Cardiac fibroblast (primary cell): ENCODE results near the gene TBC1D25.

ENCODE experiments used
- DNase-seq, 2 donors: peaks; one replicate each; pipeline versions ENCODE4 v3.0.0 to v3.0.0-alpha.2; 2010; ENCODE audit warnings: low read depth in 2 of 2
- H3K4me3 ChIP-seq, 2 donors: replicated peaks in 1 of 2; 1 replicate in 1 of 2; 2 replicates in 1 of 2; pipeline ENCODE4 v1.5.1; 2011; ENCODE audit warnings: low read depth in 2 of 2, low read length in 2 of 2, mild to moderate bottlenecking in 2 of 2, moderate library complexity in 1 of 2
- TF ChIP-seq, protein P1 (sequence below): IDR thresholded peaks from one replicate; pipeline ENCODE4 v1.5.1; 2011; ENCODE audit warnings: low read depth, mild to moderate bottlenecking, low read length, inconsistent platforms

The TBC1D25 gene

DNA sequence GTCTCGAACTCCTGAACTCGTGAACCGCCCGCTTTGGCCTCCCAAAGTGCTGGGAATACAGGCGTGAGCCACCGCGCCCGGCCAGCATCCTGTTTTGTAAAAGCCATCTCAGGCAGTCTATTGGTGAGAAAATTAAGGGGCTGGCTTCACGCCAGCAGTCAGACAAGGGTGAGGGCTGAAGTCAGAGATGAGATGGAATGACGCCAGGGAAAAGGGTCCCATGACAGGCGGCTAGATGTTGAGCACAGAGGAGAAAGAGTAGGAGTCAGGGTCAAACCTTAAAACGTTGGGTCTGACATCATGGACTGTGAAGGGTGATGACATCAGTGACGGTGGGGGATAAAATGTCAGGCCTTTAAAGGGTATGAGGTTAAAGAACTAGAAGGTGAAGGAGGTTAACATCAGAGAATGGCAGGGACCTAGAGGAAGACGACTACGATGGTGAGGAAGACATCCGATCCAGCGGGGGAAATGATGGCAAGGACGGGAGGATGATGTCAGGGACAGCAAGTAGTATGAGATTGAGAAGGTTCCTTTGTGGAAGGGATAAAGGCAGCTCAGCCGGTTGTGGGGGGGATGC lies 34.3 kb downstream of the TBC1D25 start:
- DNase-seq: peak in 1 of 2 donors; percentile 62
- TF ChIP-seq, protein P1, sequence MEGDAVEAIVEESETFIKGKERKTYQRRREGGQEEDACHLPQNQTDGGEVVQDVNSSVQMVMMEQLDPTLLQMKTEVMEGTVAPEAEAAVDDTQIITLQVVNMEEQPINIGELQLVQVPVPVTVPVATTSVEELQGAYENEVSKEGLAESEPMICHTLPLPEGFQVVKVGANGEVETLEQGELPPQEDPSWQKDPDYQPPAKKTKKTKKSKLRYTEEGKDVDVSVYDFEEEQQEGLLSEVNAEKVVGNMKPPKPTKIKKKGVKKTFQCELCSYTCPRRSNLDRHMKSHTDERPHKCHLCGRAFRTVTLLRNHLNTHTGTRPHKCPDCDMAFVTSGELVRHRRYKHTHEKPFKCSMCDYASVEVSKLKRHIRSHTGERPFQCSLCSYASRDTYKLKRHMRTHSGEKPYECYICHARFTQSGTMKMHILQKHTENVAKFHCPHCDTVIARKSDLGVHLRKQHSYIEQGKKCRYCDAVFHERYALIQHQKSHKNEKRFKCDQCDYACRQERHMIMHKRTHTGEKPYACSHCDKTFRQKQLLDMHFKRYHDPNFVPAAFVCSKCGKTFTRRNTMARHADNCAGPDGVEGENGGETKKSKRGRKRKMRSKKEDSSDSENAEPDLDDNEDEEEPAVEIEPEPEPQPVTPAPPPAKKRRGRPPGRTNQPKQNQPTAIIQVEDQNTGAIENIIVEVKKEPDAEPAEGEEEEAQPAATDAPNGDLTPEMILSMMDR: no peak
- peak overlapping the region; percentile 30 to 41 for H3K4me3 ChIP-seq

DNA sequence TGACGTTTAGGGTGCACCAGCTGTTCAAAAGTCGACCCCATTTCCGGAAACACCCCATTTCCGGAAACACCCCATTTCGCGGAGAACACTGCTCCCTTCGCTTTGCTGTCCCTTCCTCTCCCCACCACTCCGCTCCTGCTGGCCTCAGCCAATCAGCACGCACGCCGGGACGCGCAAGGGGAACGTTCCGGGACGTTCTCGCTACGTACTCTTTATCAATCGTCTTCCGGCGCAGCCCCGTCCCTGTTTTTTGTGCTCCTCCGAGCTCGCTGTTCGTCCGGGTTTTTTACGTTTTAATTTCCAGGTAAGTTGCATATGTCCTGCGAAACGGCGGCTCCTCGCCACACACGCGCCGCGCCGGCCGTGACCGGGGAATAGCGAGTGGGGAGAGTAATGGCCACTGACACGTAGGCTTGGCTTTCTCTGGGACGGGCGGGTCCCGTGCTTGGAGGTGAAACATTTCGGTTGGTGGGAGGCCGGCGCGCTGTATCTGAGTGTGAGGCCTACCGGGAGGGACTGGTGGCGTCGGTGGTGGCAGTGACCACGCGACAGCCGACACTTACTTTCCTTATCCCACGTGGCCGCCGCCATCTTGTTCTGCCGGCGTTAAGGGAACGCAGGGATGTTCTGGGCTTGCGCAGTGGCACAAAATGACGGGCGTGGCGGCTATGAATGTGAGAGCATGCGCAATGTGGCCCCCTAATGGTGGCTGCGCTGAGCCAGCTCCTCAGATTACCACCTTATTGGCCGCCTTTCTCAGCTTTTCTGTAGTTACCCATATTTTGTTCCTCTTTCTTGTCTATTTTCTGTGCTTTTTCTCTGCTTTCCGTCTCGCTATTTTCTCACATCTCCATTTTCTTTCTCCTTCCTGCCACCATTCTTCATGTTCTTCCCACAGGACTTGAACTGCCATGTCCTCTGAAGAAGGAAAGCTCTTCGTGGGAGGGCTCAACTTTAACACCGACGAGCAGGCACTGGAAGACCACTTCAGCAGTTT lies 35.1 kb downstream of the TBC1D25 start, which contains the start of gene RBM3:
Gene RBM3, plus strand, starts transcription at position 215 of the 997 bp plus-strand sequence. Its CDS starts 697 bp downstream, at position 912.
- TF ChIP-seq, protein P1: peak; percentile 40
- DNase-seq: peak; percentile 93 to 96
- H3K4me3 ChIP-seq: peak within 1 kb of the TSS; percentile 74 to 80

DNA sequence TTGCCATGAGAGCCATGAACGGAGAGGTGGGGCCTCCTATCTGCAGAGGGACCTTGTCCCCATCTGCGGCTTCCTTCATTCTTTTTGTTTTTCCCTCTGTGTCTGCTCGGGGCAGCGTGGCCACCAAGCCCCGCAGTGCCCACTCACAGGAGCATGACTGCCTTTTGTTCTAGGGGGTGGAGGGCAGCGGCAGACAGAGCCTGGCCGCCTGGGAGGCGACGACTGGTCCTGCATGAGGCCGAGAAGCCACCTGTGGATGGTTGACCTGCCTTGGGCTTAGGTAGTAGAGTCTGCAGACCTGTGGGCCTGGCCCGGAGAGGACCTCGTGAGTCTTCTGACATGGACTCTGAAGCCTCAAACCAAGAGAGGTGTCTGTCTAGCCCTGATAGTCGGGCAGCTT lies 36.1 kb downstream of the TBC1D25 start:
- DNase-seq: no peak
- H3K4me3 ChIP-seq: peak overlapping the region; percentile 74 to 80
- TF ChIP-seq, protein P1: no peak

DNA sequence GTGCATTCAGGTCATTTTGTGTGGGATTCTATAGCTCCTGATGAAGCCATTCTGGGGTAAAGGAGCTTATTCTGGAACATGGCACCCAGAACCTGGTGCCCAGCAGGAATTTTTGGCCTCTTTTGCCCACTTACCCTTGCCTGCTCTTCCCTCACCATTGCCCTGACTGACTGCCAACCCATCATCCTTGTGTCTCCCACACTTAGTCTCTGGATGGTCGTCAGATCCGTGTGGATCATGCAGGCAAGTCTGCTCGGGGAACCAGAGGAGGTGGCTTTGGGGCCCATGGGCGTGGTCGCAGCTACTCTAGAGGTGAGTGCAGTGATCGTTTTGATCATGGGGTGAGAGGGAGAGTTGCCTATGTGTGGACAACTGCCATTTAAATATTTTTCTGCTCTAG lies 36.6 kb downstream of the TBC1D25 start:
- peak overlapping the region; percentile 74 to 80 for H3K4me3 ChIP-seq
- TF ChIP-seq, protein P1: no peak
- no peak for DNase-seq

DNA sequence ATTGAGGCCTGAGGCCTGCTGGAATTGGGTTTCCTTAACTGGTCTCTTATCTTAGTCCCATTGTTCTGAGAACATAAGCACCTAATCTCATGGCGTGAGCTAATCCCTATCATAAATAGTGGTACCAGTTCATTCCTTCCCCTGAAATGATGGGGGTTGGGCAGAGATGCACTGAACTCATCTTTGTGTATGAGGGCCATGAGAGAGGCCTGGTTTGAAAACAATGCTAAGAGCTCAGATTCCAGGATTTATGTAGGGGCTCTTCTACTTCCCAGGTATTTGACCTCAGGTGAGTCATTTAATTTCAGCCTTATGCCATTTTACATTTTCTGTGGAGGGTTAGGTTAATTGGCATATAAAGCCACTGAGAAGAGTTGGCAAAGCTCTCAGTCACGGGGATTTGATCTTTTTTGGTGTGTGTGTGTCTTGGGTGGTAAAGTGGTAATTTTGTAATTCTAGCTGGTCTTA lies 39.2 kb downstream of the TBC1D25 start:
- DNase-seq: peak in 1 of 2 donors; percentile 17
- TF ChIP-seq, protein P1: no peak
- no peak overlapping the region for H3K4me3 ChIP-seq

DNA sequence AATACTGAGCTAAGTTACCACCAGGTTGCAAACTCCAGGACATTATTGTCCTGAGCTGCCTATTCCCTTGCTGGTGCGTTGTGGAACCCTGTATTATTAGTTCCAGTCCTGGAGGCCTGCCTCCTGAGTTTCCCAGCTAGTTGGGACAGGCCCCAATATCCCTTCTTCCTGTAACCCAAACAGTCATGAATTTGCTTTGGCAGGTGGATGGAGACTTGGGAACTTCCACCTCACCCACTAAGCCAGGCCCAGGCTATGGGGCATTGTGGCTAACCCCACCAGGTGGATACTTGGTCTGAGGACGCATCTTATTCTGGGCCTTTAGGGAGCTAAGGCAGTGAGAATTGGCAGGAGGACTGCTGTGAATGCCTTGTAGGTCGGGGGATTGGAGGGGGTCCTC lies 39.7 kb downstream of the TBC1D25 start:
- TF ChIP-seq, protein P1: no peak
- no peak overlapping the region for H3K4me3 ChIP-seq
- peak in 1 of 2 donors; percentile 6 for DNase-seq
